CD4-positive, alpha-beta T cell (primary cell): ENCODE data around the gene CSF1R. TPM values are rescaled to one million over a fixed set of nuclear protein-coding genes. Genes with fewer than 3 reads are reported as not detected.
A peak's percentile ranks its signal among the peaks of the same experiment; 100 is the strongest.

Source experiments
- ATAC-seq: fragments of 200-7000 bp; cut with Tn5 transposase; one replicate; pipeline ENCODE4 v1.10.0; 2022; ENCODE audit warnings: mild to moderate bottlenecking; ENCODE audit not compliant: poor library complexity
- CTCF ChIA-PET: fragments of 350-600 bp; sonication (Branson Sonifier 250); formaldehyde crosslinking; loops from one replicate; lab custom pipeline; 2021; ENCODE audit warnings: antibody characterized with exemption, inconsistent platforms; lab: Charles Lee
- POLR2A ChIA-PET: fragments of 350-600 bp; sonication (Branson Sonifier 250); formaldehyde crosslinking; loops from one replicate; lab custom pipeline; 2021; ENCODE audit warnings: antibody characterized with exemption, inconsistent platforms; lab: Charles Lee
- DNase-seq, 14 experiments: peaks; one replicate each; pipeline ENCODE4 v3.0.0-alpha.2; 2013 to 2020; ENCODE audit warnings: mixed read lengths in 2 of 14
- H3K27ac ChIP-seq, 2 donors: one replicate each; pipeline versions ENCODE4 v1.5.1 to v1.7.0; 2013; ENCODE audit warnings: low read length in 2 of 2, low read depth in 1 of 2, mild to moderate bottlenecking in 1 of 2
- H3K27me3 ChIP-seq, 2 experiments: 1 replicate in 1 of 2; 2 replicates in 1 of 2; pipeline versions ENCODE4 v1.6.1 to v1.7.0; 2013; ENCODE audit warnings: low read length in 2 of 2, control low read depth in 1 of 2, mild to moderate bottlenecking in 1 of 2, moderate library complexity in 1 of 2; ENCODE audit not compliant: insufficient read depth in 2 of 2, control insufficient read depth in 1 of 2
- H3K36me3 ChIP-seq: one replicate; pipeline ENCODE4 v1.6.1; 2013; ENCODE audit warnings: low read length, control low read depth; ENCODE audit not compliant: insufficient read depth
- H3K4me1 ChIP-seq: one replicate; pipeline ENCODE4 v1.6.1; 2013; ENCODE audit warnings: low read length, control low read depth; ENCODE audit not compliant: insufficient read depth
- H3K4me3 ChIP-seq: one replicate; pipeline ENCODE4 v1.5.1; 2013; ENCODE audit warnings: mild to moderate bottlenecking, low read length, moderate library complexity
- H3K9me3 ChIP-seq, 2 experiments: 1 replicate in 1 of 2; 2 replicates in 1 of 2; pipeline versions ENCODE4 v1.6.1 to v1.7.0; 2013; ENCODE audit warnings: low read length in 2 of 2, mild to moderate bottlenecking in 2 of 2, control low read depth in 1 of 2, moderate library complexity in 1 of 2; ENCODE audit not compliant: control insufficient read depth in 1 of 2, insufficient read depth in 1 of 2
- H3K27ac Mint-ChIP-seq: one replicate; pipeline ENCODE4 v1.8.0; 2020; ENCODE audit warnings: mixed read lengths
- H3K27me3 Mint-ChIP-seq: one replicate; pipeline ENCODE4 v1.8.0; 2021; ENCODE audit warnings: mixed read lengths
- H3K36me3 Mint-ChIP-seq: one replicate; pipeline ENCODE4 v1.8.0; 2021; ENCODE audit warnings: low read depth, mixed read lengths
- H3K4me1 Mint-ChIP-seq: one replicate; pipeline ENCODE4 v1.8.0; 2021; ENCODE audit warnings: low read depth, mixed read lengths
- H3K4me3 Mint-ChIP-seq: one replicate; pipeline ENCODE4 v1.8.0; 2020; ENCODE audit warnings: mild to moderate bottlenecking, mixed read lengths
- H3K9me3 Mint-ChIP-seq: one replicate; pipeline ENCODE4 v1.8.0; 2020; ENCODE audit warnings: mixed read lengths
- intact Hi-C, 2 experiments: fragments of 100-400 bp; cut with DNase I in 1 of 2; cut with micrococcal nuclease in 1 of 2; formaldehyde crosslinking; loops; one replicate each; pipeline versions ENCODE4 v1.15.1 to v1.9.0; 2023 to 2025; cut with DNase I, micrococcal nuclease
- total RNA-seq, 174 experiments: library from RNA in 2 of 174; stranded (reverse) in 2 of 174; gene quantifications; one replicate each; pipeline ENCODE4 v1.2.3 and lab custom pipeline; 2021 to 2026
- TF ChIP-seq, protein P1 (sequence below): fragments of 200-600 bp; IDR thresholded peaks from one replicate; pipeline ENCODE4 v1.8.0; 2022; ENCODE audit warnings: antibody characterized with exemption, mild to moderate bottlenecking

Gene CSF1R
- total RNA-seq, 2 experiments from 2014 or later: 0.45 to 0.52 TPM

DNA sequence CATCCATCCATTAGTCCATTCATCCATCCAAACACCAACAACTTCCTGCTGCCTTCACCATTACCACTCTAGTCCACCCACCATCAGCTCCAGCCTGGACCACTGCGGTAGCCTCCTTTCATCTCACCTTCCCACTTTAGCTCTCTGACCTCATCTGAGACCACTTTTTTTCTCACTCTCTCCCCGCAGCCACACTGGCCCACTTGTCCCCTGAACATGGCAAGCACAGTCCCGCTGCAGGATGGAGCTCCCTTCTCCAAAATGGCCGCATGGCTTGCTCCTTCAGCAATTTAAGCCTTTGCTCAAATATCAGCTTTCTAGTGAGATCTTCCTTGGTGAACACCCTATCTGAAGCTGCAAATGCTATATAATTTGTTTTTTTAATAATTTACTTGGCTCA, 11.1 kb downstream of the CSF1R start:
- no peak for DNase-seq

DNA sequence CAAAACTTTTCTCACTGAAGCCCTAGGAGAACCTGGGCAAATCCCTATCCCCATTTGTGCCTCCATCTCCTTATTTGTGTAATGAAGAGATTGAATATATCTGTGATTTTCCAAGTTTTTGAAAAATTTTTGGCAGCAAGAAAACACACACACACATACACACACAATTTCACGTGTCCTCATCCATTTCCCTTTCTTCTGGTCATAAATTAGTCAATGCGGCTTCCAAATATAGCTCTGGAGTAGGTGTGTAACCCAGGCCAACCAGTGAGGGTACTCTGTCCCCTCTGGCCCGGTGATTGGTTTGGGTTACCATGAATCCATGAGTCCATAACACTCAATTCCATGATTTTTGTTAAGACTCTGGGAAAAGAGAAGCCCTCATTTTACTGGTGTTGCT, 12.7 kb downstream of the CSF1R start:
- Mint-ChIP-seq H3K4me3 (no peak overlapping the region), H3K9me3 (no peaks in the 10 kb centered on the region)
- CTCF ChIA-PET: interaction anchor here (0.7 kb wide), 1 partner anchor 298 kb away, joined by 3 read pairs; no protein-coding TSS in a partner anchor

More for the DNA sequence above, 11.1 kb downstream of the CSF1R start:
- Histone ChIP-seq H3K4me3 (no peak overlapping the region), H3K4me1 (no peaks in the 10 kb centered on the region), H3K27ac (no peak overlapping the region), H3K36me3 (no peaks in the 10 kb centered on the region), H3K9me3 (no peaks in the 10 kb centered on the region), H3K27me3 (peaks cover 0 to 3% of the 10 kb centered on the region in 2 experiments)
- H3K4me3 Mint-ChIP-seq: no peak overlapping the region
- intact Hi-C loops: no loop called here
- TF ChIP-seq, protein P1, sequence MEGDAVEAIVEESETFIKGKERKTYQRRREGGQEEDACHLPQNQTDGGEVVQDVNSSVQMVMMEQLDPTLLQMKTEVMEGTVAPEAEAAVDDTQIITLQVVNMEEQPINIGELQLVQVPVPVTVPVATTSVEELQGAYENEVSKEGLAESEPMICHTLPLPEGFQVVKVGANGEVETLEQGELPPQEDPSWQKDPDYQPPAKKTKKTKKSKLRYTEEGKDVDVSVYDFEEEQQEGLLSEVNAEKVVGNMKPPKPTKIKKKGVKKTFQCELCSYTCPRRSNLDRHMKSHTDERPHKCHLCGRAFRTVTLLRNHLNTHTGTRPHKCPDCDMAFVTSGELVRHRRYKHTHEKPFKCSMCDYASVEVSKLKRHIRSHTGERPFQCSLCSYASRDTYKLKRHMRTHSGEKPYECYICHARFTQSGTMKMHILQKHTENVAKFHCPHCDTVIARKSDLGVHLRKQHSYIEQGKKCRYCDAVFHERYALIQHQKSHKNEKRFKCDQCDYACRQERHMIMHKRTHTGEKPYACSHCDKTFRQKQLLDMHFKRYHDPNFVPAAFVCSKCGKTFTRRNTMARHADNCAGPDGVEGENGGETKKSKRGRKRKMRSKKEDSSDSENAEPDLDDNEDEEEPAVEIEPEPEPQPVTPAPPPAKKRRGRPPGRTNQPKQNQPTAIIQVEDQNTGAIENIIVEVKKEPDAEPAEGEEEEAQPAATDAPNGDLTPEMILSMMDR: no peak
- ATAC-seq: no peak
- no peaks in the 10 kb centered on the region for H3K36me3 Mint-ChIP-seq
- ChIA-PET POLR2A (no interaction called here), CTCF (no interaction called here)
- no peak overlapping the region for H3K27ac Mint-ChIP-seq
- no peaks in the 10 kb centered on the region for H3K9me3 Mint-ChIP-seq
- peaks cover 12% of the 10 kb centered on the region for H3K27me3 Mint-ChIP-seq
- no peaks in the 10 kb centered on the region for H3K4me1 Mint-ChIP-seq

DNA sequence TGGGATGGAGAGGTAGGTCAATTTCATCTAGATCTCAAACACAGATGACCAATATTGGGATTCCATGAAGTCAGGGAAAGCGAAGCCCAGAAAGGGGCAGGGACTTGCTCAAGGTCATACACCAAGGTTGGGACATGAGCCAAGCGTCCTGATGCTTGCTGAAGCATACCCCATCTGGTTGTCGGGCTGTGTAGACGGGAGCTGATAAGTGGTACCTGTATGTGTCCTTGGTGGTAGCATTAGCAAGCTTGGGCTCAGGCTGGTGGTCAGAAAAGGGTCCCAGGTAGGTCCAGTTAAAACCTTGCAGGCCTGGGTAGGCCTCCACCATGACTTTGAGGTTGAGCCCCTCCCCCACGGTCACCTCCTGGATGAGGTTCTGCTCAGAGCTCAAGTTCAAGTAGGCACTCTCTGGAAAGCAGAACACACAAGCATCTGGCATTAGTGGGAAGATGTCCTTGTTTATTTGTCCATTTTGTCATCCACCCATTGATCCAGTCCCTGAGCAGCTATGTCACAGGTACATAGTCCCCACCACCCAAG, 13.2 kb downstream of the CSF1R start:
- no peaks in the 10 kb centered on the region for H3K27me3 Mint-ChIP-seq
- H3K4me1 ChIP-seq: no peaks in the 10 kb centered on the region
- H3K4me1 Mint-ChIP-seq: no peaks in the 10 kb centered on the region
- intact Hi-C loops: no loop called here
- POLR2A ChIA-PET: no interaction called here
- H3K4me3 Mint-ChIP-seq: no peak overlapping the region
- no peak overlapping the region for H3K4me3 ChIP-seq
- H3K36me3 Mint-ChIP-seq: no peaks in the 10 kb centered on the region
- H3K9me3 ChIP-seq: no peaks in the 10 kb centered on the region
- TF ChIP-seq, protein P1: no peak
- H3K36me3 ChIP-seq: no peaks in the 10 kb centered on the region
- CTCF ChIA-PET: no interaction called here
- H3K27ac Mint-ChIP-seq: no peak overlapping the region
- H3K9me3 Mint-ChIP-seq: no peaks in the 10 kb centered on the region
- peaks cover 0 to 3% of the 10 kb centered on the region in 2 experiments for H3K27me3 ChIP-seq
- DNase-seq (peak in 2 of 14 experiments; percentile 4 to 7), ATAC-seq (no peak)
- no peak overlapping the region for H3K27ac ChIP-seq

More for the DNA sequence above, 12.7 kb downstream of the CSF1R start:
- TF ChIP-seq, protein P1: no peak
- Histone ChIP-seq H3K4me3 (no peak overlapping the region), H3K27ac (no peak overlapping the region), H3K4me1 (no peaks in the 10 kb centered on the region), H3K9me3 (no peaks in the 10 kb centered on the region), H3K27me3 (peaks cover 0 to 3% of the 10 kb centered on the region in 2 experiments), H3K36me3 (no peaks in the 10 kb centered on the region)
- no peaks in the 10 kb centered on the region for H3K4me1 Mint-ChIP-seq
- intact Hi-C loops: no loop called here
- no peak for ATAC-seq
- no peak for DNase-seq
- no peak overlapping the region for H3K27ac Mint-ChIP-seq
- POLR2A ChIA-PET: no interaction called here
- H3K27me3 Mint-ChIP-seq: peaks cover 4% of the 10 kb centered on the region
- no peaks in the 10 kb centered on the region for H3K36me3 Mint-ChIP-seq
